ENCODE measurements around the gene TEAD1.
A peak's percentile ranks its signal among the peaks of the same experiment; 100 is the strongest.

The TEAD1 gene

GRCh38 chr11:12963051-12963450 lies 288.8 kb downstream of the TEAD1 start:
- no peak for DNase-seq

GRCh38 chr11:12963792-12964536 lies 289.7 kb downstream of the TEAD1 start:
- peak; percentile 28 for DNase-seq

GRCh38 chr11:12964650-12965049 lies 290.4 kb downstream of the TEAD1 start:
- DNase-seq, result no peak

- no peak for DNase-seq
Observed at GRCh38 chr11:12966002-12966401, 291.8 kb downstream of the TEAD1 start.

GRCh38 chr11:12968101-12968500 lies 293.9 kb downstream of the TEAD1 start:
- no peak for DNase-seq

GRCh38 chr11:12968826-12969225 lies 294.6 kb downstream of the TEAD1 start:
- DNase-seq, result no peak

GRCh38 chr11:12971955-12972354 lies 297.7 kb downstream of the TEAD1 start:
- no peak for DNase-seq

- DNase-seq, result no peak
Observed at GRCh38 chr11:12973528-12974181, 299.4 kb downstream of the TEAD1 start.

- DNase-seq, result no peak
Observed at GRCh38 chr11:12975195-12975594, 301.0 kb downstream of the TEAD1 start.

- DNase-seq, result no peak
Observed at GRCh38 chr11:12979928-12980689, 305.9 kb downstream of the TEAD1 start.

- DNase-seq, result no peak
Observed at GRCh38 chr11:12981676-12982522, 307.7 kb downstream of the TEAD1 start.

GRCh38 chr11:12983336-12983735 lies 309.1 kb downstream of the TEAD1 start:
- no peak for DNase-seq

- DNase-seq, result no peak
Observed at GRCh38 chr11:12986194-12986898, 312.1 kb downstream of the TEAD1 start.

GRCh38 chr11:12989428-12990161 lies 315.4 kb downstream of the TEAD1 start:
- DNase-seq, result no peak

- no peak for DNase-seq
Observed at GRCh38 chr11:12990162-12990480, 315.9 kb downstream of the TEAD1 start.

- DNase-seq, result no peak
Observed at GRCh38 chr11:12991426-12991825, 317.2 kb downstream of the TEAD1 start.

GRCh38 chr11:12993626-12994025 lies 319.4 kb downstream of the TEAD1 start:
- DNase-seq, result no peak

All from activated effector memory CD4-positive, alpha-beta T cell treated with Interleukin-2 at 50 U/mL for 16 hours (primary cell).